Stomach (tissue), 9 donors: ENCODE results near the gene TRERF1. TPM values are rescaled to one million over a fixed set of nuclear protein-coding genes. Genes with fewer than 3 reads are reported as not detected.

ENCODE experiments used
- DNase-seq, 2 donors: peaks; one replicate each; pipeline versions ENCODE4 v3.0.0 to v3.0.0-alpha.2; 2013 to 2019
- H3K27ac ChIP-seq, 5 donors: fragments of 200-600 bp in 4 of 5; sonication (generic) in 4 of 5; one replicate each; pipeline ENCODE4 v1.5.1; 2013 to 2019; ENCODE audit warnings: mild to moderate bottlenecking in 1 of 5, moderate library complexity in 1 of 5
- H3K27me3 ChIP-seq, 3 donors: fragments of 200-600 bp; sonication (generic); one replicate each; pipeline ENCODE4 v1.5.1; 2017 to 2019; ENCODE audit warnings: mixed run types in 1 of 3
- H3K36me3 ChIP-seq, 4 donors: fragments of 200-600 bp; sonication (generic); 1 replicate in 3 of 4; 2 replicates in 1 of 4; pipeline ENCODE4 v1.5.1; 2016 to 2019
- H3K4me1 ChIP-seq, 4 donors: fragments of 200-600 bp; sonication (generic); one replicate each; pipeline ENCODE4 v1.5.1; 2016 to 2019
- H3K4me3 ChIP-seq, 4 donors: fragments of 200-600 bp; sonication (generic) in 3 of 4; one replicate each; pipeline ENCODE4 v1.5.1; 2016 to 2019; ENCODE audit warnings: mild to moderate bottlenecking in 1 of 4
- H3K9me3 ChIP-seq, 4 donors: fragments of 200-600 bp; sonication (generic); one replicate each; pipeline ENCODE4 v1.5.1; 2016 to 2019
- CTCF ChIP-seq, 7 experiments: fragments of 450-650 bp in 4 of 7; fragments of 200-600 bp in 3 of 7; sonication (generic) in 3 of 7; IDR thresholded peaks; one replicate each; pipeline ENCODE4 v1.5.1; 2016 to 2019; ENCODE audit warnings: antibody characterized with exemption in 7 of 7, control low read depth in 2 of 7, mild to moderate bottlenecking in 1 of 7
- EP300 ChIP-seq: sonication (generic); formaldehyde crosslinking; IDR thresholded peaks from one replicate; pipeline ENCODE4 v1.6.1; 2017; ENCODE audit warnings: antibody characterized with exemption
- POLR2A ChIP-seq, 4 donors: fragments of 450-650 bp; IDR thresholded peaks; one replicate each; pipeline ENCODE4 v1.6.1; 2016; ENCODE audit warnings: antibody characterized with exemption in 4 of 4, control low read depth in 2 of 4, mild to moderate bottlenecking in 1 of 4, moderate library complexity in 1 of 4
- POLR2AphosphoS5 ChIP-seq, 3 donors: sonication (generic); formaldehyde crosslinking; IDR thresholded peaks; one replicate each; pipeline ENCODE4 v1.6.1; 2016; ENCODE audit warnings: antibody characterized with exemption in 3 of 3
- WGBS, 5 donors: extraction: QIAGEN DNeasy Blood & Tissue Kit in 3 of 5; methylation state at CpG; one replicate each; pipeline versions ENCODE4 v1.1.5 to v1.1.7; 2013 to 2018; 5-methylcytosine and 5-hydroxymethylcytosine counted together
- intact Hi-C: fragments of 100-400 bp; cut with DNase I; formaldehyde crosslinking; loops from one replicate; pipeline ENCODE4 v1.15.1; 2023; ENCODE audit warnings: low total_unique reads
- polyA plus RNA-seq, 3 donors: library from polyadenylated mRNA; stranded (reverse); fragments of 200-250 nt; gene quantifications; one replicate each; pipeline ENCODE4 v1.2.3, GENCODE V29; 2013
- total RNA-seq, 5 donors: library from RNA; depleted of rRNA; stranded (reverse); fragments of >200 nt; gene quantifications; one replicate each; pipeline versions ENCODE4 v1.1.0 to v1.2.3, GENCODE V29; 2014 to 2016
- donor health status: healthy with polysubstance abuse.
- donor health status: Bipolar disorder and iron deficiency.
- donor health status: healthy.

Gene TRERF1
- total and polyA plus RNA-seq, 8 donors = 2.1 to 8.1 (median 4.9) TPM

GRCh38 chr6:42293386-42293977, 158.2 kb downstream of the TRERF1 start:
- Histone ChIP-seq H3K9me3 (no peaks in the 10 kb centered on the region), H3K4me3 (no peak overlapping the region), H3K27me3 (no peaks in the 10 kb centered on the region), H3K27ac (peak overlapping the region in 2 of 5 donors; percentile 5 to 16), H3K36me3 (peaks cover 0 to 4% (median 0%) of the 10 kb centered on the region in 4 donors), H3K4me1 (peaks cover 0 to 52% (median 11%) of the 10 kb centered on the region in 4 donors)
- intact Hi-C loops = no loop called here
- no peak for DNase-seq
- TF ChIP-seq POLR2AphosphoS5 (IDR thresholded peaks at IDR 0.05) = no peak
- no peak for TF ChIP-seq POLR2A (IDR thresholded peaks at IDR 0.05)
- no peak for TF ChIP-seq CTCF (IDR thresholded peaks at IDR 0.05)
- no peak for TF ChIP-seq EP300
- 48 to 55% (median 53%) methylated on average over 5 of the region's 5 CpGs for WGBS, 5 donors

DNA sequence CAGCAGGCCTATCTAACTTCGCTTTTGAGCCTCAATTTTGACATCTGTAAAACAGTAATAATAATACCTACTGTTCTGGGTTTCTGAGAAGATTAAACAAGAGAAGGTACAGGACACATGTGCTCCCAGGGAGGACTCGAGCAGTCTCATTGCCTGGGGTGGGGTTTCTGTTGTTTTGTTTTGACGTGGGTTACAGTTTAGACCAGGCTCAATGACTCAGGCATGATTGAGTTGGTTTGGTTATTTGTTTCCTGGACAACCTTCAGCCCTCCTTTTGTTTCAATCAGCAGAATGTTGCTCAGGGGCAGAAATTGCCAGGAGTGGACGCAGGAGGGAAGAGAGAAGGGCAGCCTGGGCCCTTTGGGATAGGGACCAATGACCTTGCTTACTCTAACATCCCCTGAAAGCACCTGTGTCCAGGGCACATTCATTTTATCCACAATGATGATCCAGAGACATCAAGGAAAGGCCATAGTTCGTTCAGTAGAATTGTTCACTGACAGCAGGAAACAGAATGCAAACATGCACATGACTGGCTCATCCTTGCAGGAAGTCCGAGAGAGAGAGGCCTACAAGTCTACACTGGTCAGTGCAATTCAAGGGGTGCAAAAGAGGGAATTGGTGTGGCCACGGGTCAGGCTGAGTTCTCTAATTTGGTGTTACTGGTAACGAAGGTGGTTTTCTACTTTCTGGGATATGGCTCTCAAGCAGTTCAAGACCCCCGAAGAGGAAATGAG, 159.6 kb downstream of the TRERF1 start:
- Histone ChIP-seq H3K9me3 (no peaks in the 10 kb centered on the region), H3K27me3 (no peaks in the 10 kb centered on the region), H3K4me1 (peaks cover 0 to 51% (median 11%) of the 10 kb centered on the region in 4 donors), H3K4me3 (no peak overlapping the region), H3K27ac (peak overlapping the region in 2 of 5 donors; percentile 5 to 16), H3K36me3 (peaks cover 0 to 4% (median 0%) of the 10 kb centered on the region in 4 donors)
- peak in 1 of 2 donors; percentile 20 for DNase-seq
- 78 to 87% (median 83%) methylated on average over 9 of the region's 9 CpGs for WGBS, 5 donors
- intact Hi-C loops = no loop called here
- TF ChIP-seq POLR2AphosphoS5 (IDR thresholded peaks at IDR 0.05) = no peak
- TF ChIP-seq CTCF (IDR thresholded peaks at IDR 0.05) = peak in 1 of 7 experiments; percentile 3

- no peaks in the 10 kb centered on the region for H3K9me3 ChIP-seq
- H3K4me3 ChIP-seq = no peak overlapping the region
- no peak for DNase-seq
- H3K27ac ChIP-seq = no peak overlapping the region
- TF ChIP-seq POLR2A (IDR thresholded peaks at IDR 0.05) (no peak), CTCF (IDR thresholded peaks at IDR 0.05) (no peak), POLR2AphosphoS5 (IDR thresholded peaks at IDR 0.05) (no peak), EP300 (no peak)
- 79 to 88% (median 85%) methylated on average over 2 of the region's 2 CpGs for WGBS, 5 donors
- intact Hi-C loops = no loop called here
- no peaks in the 10 kb centered on the region for H3K27me3 ChIP-seq
- peaks cover 0 to 4% (median 2%) of the 10 kb centered on the region in 4 donors for H3K36me3 ChIP-seq
- peaks cover 0 to 9% (median 0%) of the 10 kb centered on the region in 4 donors for H3K4me1 ChIP-seq
Observed at GRCh38 chr6:42287756-42288155, 164.0 kb downstream of the TRERF1 start.

- TF ChIP-seq EP300 (no peak), POLR2A (IDR thresholded peaks at IDR 0.05) (no peak), CTCF (IDR thresholded peaks at IDR 0.05) (no peak), POLR2AphosphoS5 (IDR thresholded peaks at IDR 0.05) (no peak)
- no peak for DNase-seq
Observed at GRCh38 chr6:42281570-42281969, 170.2 kb downstream of the TRERF1 start.

More at GRCh38 chr6:42281570-42281969, 170.2 kb downstream of the TRERF1 start:
- intact Hi-C loops = no loop called here
- no peaks in the 10 kb centered on the region for H3K9me3 ChIP-seq
- no peaks in the 10 kb centered on the region for H3K27me3 ChIP-seq
- H3K27ac ChIP-seq = peak overlapping the region in 1 of 5 donors; percentile 26
- no peak overlapping the region for H3K4me3 ChIP-seq
- 49 to 61% (median 57%) methylated on average over 7 of the region's 7 CpGs for WGBS, 5 donors
- H3K36me3 ChIP-seq = peaks cover 0 to 3% (median 0%) of the 10 kb centered on the region in 4 donors
- H3K4me1 ChIP-seq = peaks cover 25 to 34% (median 28%) of the 10 kb centered on the region in 4 donors
